NT2/D1 (cell line): Measurements from ENCODE around the gene FAM83D.

ENCODE experiments used
- SUZ12 ChIP-seq: IDR thresholded peaks from 2 replicates; pipeline ENCODE4 v1.6.1; 2011; ENCODE audit not compliant: insufficient read length, insufficient read depth; ENCODE audit errors: extremely low read depth
- YY1 ChIP-seq: IDR thresholded peaks from 2 replicates; pipeline ENCODE4 v1.6.1; 2011; ENCODE audit not compliant: insufficient read length, insufficient read depth
- ZNF274 ChIP-seq: IDR thresholded peaks from 2 replicates; pipeline ENCODE4 v1.6.1; 2011; ENCODE audit warnings: mild to moderate bottlenecking, low read depth, low read length

- TF ChIP-seq ZNF274 (no peak), SUZ12 (no peak), YY1 (no peak)
These were observed 41.9 kb downstream of the FAM83D start for GRCh38 chr20:38968090-38968489.
